Activated gamma-delta T cell treated with Interleukin-2 at 50 U/mL for 16 hours (primary cell): ENCODE data around the gene ALG12.
"Not testable (repeated sequence)": the region's sequence is repeated elsewhere in the genome, so short reads cannot be mapped to it uniquely, and the experiment has no call there.

ENCODE experiments used
- DNase-seq: peaks from one replicate; pipeline ENCODE4 v3.0.0-alpha.2; 2020

The ALG12 gene

DNA sequence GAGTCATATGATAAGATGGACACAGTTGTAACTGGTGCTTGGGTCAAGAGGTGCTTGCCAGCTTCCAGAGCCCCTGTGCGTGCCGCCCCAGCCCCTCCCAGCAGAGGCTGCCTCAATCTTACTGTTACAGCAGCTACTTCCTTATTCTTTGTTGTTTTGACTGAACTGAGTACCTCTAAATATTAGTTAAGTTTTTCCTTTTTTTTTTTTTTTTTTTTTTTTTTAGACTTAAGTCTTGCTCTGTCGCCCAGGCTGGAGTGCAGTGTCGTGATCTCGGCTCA is 55.8 kb downstream of the ALG12 start:
- DNase-seq: no peak

DNA sequence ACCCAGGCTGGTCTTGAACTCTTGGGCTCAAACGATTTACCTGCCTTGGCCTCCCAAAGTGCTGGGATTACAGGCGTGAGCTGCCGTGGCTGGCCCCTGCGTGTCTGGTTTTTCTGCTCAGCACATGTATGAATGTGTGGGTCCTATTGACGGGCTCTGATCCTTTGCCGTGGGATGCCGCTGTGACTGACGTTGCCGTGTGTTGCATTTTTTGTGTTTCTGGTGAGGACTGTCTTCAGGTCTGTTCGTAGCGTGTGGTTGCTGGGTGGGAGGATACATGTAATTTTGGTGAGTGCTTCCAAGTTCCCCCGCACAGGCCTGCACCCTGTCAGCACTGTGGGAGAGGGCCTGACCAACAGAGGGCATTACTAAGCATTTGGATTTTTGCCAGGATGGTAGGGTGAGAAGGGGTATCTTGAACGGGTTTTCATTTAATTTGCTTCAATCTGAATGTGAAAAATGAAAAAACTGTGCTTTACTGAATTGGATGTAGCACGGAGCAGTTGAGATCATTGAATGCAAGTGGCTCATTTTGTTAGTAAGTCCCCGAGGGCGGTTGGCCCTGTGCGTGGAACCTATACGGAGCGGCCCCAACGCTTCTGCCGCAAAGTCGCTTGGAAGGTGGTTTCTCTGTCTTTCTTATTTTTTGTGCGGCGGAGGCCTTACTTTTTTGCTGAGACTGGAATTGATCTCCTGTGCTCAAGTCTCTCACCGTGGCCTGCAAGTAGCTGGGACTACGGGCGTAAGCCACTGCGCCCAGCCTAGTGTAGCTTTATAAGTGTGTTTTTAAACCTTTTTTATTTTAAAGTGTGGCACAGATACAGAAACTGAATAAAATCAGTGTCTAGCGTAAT is 56.4 kb downstream of the ALG12 start:
- no peak for DNase-seq

DNA sequence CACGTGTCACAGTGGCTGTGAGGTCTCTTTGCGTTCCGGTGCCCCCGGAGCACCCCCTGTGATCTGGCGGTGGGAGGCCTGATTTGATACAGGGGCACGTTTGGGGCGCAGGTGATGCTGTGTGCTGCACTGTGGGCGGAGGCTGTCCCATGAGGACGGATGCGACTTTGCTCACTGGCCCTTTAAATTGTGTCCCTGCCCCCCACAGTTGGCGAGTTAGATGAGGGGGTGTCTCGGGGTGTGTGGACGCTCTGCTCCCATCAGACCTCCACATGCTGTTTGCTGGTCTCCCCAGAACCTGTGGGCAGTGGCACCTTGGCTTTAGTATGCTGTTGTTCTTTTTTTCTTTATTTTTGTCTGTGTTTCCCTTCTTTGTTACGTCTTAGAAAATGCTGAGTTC is 59.4 kb downstream of the ALG12 start:
- DNase-seq: no peak

DNA sequence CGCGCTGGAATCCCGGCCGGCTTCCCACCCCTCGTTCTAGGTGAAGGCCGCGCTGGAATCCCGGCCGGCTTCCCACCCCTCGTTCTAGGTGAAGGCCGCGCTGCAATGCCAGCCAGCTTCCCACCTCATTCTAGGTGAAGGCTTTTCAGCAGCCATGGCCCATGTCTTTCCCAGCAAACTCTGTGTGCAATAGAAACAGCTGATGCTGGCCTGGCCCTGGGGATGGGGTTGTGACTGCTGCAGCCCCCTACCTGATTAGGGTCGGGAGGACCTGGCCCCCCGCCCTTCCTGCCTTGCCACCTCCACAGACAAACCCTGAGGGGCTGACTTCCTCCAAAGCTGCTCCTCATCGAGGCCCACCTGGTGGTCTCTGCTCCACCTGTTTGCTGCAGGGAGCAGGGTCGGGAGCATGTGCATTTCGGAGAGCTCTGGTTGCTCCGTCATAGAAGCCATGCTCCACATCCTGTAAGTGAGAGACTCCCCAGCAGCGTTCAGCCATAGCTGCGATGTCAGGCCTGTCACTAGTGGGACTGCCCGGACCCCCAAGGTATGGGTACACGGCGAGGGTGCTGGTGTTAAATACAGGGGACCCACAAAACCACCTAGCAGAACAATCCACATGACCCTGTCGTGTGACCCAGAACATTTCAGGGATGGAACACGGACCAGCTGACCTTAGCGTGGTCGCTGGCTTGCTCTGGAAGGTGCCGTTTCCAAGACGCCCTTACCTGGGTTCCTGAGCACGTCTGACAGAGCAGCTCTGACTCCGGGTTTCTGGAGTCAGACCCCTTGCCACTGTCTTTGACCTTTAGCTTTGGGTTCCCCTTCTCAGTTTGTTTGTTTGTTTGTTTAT is 61.2 kb downstream of the ALG12 start:
- no peak for DNase-seq

DNA sequence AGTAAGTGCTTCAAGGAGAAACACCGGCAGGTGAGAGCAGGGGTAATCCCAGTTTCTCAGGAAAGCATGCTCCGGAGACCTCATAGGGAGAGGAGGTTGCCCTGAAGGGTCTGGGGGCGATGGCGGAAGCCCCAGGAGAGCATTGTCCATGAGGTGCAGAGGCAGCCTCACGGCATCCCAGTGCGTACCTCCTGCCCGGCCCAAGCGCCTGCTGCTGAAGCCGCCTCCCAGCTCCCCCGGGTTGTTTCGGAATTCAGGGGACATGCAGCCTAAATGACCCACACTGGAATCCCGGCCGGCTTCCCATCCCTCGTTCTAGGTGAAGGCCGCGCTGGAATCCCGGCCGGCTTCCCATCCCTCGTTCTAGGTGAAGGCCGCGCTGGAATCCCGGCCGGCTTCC is 61.9 kb downstream of the ALG12 start:
- DNase-seq: no peak

DNA sequence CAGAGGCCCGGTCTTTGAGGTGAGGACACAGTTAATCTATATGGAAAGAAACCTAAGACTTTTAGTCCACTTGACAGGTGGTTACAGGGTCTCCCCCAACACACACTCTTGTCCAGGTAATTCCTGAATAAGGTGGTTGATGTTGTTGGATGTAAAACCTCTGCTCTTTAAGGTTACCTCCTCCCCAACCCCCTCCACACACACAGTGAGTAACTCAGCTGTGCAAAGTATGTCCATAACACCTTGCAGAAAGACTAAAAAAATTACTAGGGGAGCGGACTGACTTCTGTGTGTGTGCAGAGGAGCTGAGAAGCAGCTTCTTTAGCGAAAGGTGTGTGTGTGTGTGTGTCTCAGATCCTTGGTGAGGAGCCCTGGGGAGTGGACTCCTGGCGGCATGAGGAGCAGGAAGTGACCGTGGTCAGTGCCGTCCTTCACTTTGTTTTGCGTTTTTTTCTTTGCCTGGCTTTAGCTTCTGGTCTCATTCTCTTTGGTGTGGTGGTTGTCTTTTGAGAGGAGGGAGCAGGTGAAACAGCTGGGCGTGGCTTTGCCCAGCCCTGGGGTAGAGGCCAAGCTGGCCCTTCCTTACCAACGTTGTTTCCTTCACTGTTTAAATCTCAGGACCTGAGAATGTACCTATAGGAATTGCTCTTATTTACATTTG is 62.9 kb downstream of the ALG12 start:
- no peak for DNase-seq

DNA sequence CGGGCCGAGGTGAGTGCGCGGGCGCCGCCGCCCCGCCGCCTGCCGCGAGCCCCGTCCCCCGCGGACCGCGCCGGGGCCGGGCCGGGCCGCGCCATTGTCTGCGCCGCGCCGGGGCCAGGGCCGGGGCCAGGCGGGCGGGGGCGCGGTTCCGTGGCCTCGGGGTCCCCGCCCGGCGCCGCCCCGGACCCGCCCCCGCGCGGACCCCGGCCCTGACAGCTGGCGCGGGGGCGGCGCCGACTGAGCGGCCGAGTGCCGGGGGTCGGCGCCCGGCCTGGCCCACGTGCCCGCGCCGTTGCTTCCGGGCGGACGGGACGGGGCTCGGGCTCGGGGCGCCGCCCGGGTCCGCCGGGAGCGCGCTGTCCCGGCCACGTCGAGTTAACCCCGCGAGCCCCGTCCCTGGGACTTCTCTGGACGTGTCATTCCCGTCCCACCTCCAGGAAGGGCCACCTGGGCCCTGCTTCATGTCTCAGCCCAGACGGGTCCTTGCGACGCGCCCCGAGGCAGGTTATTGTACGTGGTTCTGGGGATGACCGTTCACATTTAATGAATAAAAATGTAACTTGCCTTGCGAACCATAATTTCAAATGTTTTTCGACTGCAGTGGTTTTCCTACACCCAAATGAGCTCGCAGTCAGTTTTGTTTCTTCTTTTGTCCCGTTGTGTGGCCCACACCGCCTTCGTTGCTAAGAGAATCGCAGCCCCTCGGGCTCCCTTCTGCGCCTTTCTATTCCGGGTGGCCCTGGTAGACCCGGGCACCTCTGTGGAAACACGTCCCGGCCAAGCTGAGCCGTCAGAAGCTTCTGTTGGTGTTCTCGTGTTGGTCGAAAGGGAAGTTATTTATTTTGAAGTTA is 64.0 kb downstream of the ALG12 start:
- no peak for DNase-seq

DNA sequence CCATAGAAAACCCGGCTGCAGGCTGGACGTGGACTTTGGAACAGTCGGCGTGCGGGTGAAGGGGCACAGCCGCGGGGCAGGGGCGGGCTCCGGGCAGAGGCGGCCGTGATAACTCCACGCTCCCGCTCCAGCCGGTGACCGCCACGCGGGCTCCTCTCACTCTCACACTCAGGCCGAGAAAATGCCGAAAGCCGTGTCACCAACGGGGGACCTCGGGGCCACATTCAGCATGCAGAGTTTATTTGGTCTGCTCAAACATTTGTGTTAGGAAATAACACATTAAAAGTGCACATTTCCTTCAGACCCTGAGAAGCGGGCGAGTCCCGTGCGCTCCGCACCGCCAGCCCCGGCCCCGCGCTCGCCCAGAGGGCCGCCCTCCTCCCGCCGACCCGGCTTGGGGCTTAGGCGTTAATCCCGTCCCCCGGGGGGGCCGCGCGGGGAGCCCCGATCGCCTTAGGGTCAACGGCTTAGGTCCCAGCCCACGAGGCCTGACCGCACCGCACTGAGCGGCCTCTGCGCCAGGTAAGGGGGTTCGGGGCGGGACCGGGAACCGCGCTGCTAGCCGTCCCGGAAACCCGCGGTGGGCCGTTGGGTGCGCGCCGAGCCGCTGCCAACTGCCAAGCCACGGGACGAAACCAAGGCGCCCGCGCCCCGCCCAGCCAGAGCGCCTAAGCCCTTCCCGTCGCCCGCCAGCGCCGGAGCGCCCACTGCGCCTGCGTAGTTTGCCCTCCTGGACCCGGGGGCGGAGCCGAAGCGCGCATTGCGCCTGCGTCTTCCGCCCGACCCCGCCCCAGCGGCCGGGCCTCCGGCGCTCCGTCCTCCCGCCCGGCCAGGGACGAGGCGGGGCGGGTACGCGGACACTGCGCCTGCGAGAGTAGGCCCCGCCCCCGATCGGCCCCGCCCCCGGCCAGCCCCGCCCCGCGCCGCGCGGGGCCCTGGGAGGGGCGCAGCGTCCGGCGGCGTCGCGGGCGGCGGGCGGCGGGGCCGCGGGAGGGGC is 65.0 kb downstream of the ALG12 start, which contains the start of gene ZBED4:
Gene ZBED4 (plus strand): TSS at position 947 of the 997 bp plus-strand sequence. CDS start 29,819 bp downstream, outside the sequence.
- DNase-seq: peak; percentile 98

DNA sequence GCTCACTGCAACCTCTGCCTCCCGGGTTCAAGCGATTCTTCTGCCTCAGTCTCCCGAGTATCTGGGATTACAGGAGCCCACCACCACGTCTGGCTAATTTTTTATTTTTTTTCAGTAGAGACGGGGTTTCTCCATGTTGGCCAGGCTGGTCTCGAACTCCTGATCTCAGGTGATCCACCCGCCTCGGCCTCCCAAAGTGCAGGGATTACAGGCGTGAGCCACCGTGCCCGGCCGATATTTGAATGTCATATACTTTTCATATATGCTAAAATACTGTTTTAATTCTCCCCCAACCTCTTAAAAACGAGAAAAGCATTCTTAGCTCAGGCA is 65.7 kb downstream of the ALG12 start:
- DNase-seq: not testable (repeated sequence)

DNA sequence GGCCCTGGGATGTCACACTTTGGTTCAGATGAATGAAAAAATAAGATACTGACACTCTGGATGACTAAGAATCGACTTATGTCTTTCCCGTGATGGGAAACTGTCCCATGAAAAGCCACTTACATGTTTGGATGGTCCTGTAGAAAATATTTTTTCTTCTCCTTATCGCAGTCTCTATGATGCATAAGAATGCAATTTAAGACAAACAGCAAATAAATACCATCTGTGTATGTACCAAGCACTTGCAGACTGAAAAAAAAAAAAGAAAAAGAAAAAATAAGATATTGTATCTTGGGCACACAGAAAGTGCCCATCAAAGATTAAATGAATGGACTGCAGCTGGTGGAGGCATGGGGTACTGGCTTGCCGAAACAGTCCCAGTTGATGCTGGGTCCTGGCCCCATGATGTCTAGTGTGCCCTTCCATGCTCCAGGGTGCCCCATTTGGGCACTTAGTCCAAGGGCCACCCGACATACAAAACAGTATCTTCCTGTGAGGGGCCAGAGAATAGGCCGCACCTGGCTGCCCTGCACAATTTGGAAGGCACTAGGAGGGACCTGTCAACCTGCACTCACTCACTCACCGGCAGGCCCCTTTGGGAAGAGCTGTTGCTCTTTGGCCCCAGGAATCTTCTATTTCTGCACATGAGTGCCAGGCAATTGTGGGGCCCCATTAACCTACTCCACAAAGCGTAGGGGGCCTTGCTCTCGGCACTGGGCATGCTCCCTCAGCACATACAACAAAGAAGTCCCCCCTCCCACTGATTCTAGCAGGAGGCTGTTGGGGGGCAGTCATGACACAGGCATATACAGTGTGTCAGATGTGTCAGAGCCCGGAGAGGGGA is 67.1 kb downstream of the ALG12 start:
- no peak for DNase-seq
